HepG2 (cell line): ENCODE data around the gene NEDD8. TPM values are rescaled to one million over a fixed set of nuclear protein-coding genes. Genes with fewer than 3 reads are reported as not detected.

Source experiments
- CCDC6 ChIP-seq: sonication (generic); formaldehyde crosslinking; IDR thresholded peaks from 2 replicates; pipeline ENCODE4 v1.8.1; 2022; ENCODE audit warnings: mild to moderate bottlenecking, missing genetic modification reagents, moderate library complexity
- HNF4A ChIP-seq: sonication (generic); formaldehyde crosslinking; IDR thresholded peaks from 2 replicates; pipeline ENCODE4 v1.4.0; 2020; ENCODE audit warnings: missing genetic modification reagents
- ISX ChIP-seq: sonication (generic); formaldehyde crosslinking; conservative IDR thresholded peaks from 2 replicates; pipeline ENCODE4 v1.5.0; 2020; ENCODE audit warnings: missing genetic modification reagents
- NR2F1 ChIP-seq, 2 experiments: fragments of 450-650 bp in 1 of 2; formaldehyde crosslinking in 1 of 2; IDR thresholded peaks; 2 replicates each; pipeline versions ENCODE4 v1.5.0 to v1.6.1; 2016 to 2020; ENCODE audit warnings: mild to moderate bottlenecking in 1 of 2, missing compliant biosample characterization in 1 of 2, missing genetic modification reagents in 1 of 2, moderate library complexity in 1 of 2
- TCF12 ChIP-seq, 2 experiments: fragments of 450-650 bp in 1 of 2; sonication (generic) in 1 of 2; formaldehyde crosslinking in 1 of 2; IDR thresholded peaks; 2 replicates each; pipeline versions ENCODE4 v1.6.1 to v1.8.0; 2017 to 2022; ENCODE audit warnings: antibody characterized with exemption in 1 of 2, mild to moderate bottlenecking in 1 of 2, missing genetic modification reagents in 1 of 2, moderate library complexity in 1 of 2
- THYN1 ChIP-seq: sonication (generic); formaldehyde crosslinking; IDR thresholded peaks from 2 replicates; pipeline ENCODE4 v1.8.1; 2023; ENCODE audit warnings: low read depth, mild to moderate bottlenecking, moderate library complexity, missing genetic modification reagents, borderline replicate concordance
- ZC3H4 ChIP-seq: sonication (generic); formaldehyde crosslinking; IDR thresholded peaks from 2 replicates; pipeline ENCODE4 v1.4.0; 2020; ENCODE audit warnings: missing genetic modification reagents, borderline replicate concordance
- ZFP90 ChIP-seq: sonication (generic); formaldehyde crosslinking; IDR thresholded peaks from 2 replicates; pipeline ENCODE4 v1.8.0; 2022; ENCODE audit warnings: missing genetic modification reagents, mild to moderate bottlenecking, inconsistent platforms, borderline replicate concordance
- ZNF136 ChIP-seq: sonication (generic); formaldehyde crosslinking; IDR thresholded peaks from 2 replicates; pipeline ENCODE4 v1.8.1; 2022; ENCODE audit warnings: low read depth, mild to moderate bottlenecking, moderate library complexity, missing genetic modification reagents
- ZNF335 ChIP-seq: sonication (generic); formaldehyde crosslinking; IDR thresholded peaks from 2 replicates; pipeline ENCODE4 v1.4.0; 2020; ENCODE audit warnings: missing genetic modification reagents
- ZNF34 ChIP-seq: sonication (generic); formaldehyde crosslinking; IDR thresholded peaks from 2 replicates; pipeline ENCODE4 v1.4.0; 2020; ENCODE audit warnings: mild to moderate bottlenecking, missing genetic modification reagents, borderline replicate concordance
- ZNF546 ChIP-seq: sonication (generic); formaldehyde crosslinking; conservative IDR thresholded peaks from 2 replicates; pipeline ENCODE4 v1.8.1; 2023; ENCODE audit warnings: mild to moderate bottlenecking, missing genetic modification reagents
- ZNF724P ChIP-seq: sonication (generic); formaldehyde crosslinking; IDR thresholded peaks from 2 replicates; pipeline ENCODE4 v1.8.0; 2022; ENCODE audit warnings: missing genetic modification reagents, borderline replicate concordance
- ZNF75D ChIP-seq: sonication (generic); formaldehyde crosslinking; IDR thresholded peaks from 2 replicates; pipeline ENCODE4 v1.8.1; 2023; ENCODE audit warnings: missing genetic modification reagents, mild to moderate bottlenecking, borderline replicate concordance
- ZNF773 ChIP-seq: sonication (generic); formaldehyde crosslinking; IDR thresholded peaks from 2 replicates; pipeline ENCODE4 v1.4.0; 2020; ENCODE audit warnings: missing genetic modification reagents, borderline replicate concordance
- polyA plus RNA-seq, 8 experiments: library from polyadenylated mRNA; depleted of rRNA in 3 of 8; stranded (reverse) in 7 of 8; unstranded in 1 of 8; fragments of >200 nt; fragmentation: Illumina TruSeq in 4 of 8; extraction: Trizol in 4 of 8; gene quantifications; 2 replicates each; pipeline versions ENCODE4 v1.2.1 to v1.2.3, GENCODE V29; 2011 to 2016; ENCODE audit warnings: low read depth in 4 of 8, missing spikeins in 1 of 8, mixed read lengths in 1 of 8; ENCODE audit not compliant: insufficient read depth in 1 of 8
- total RNA-seq, 5 experiments: library from RNA; depleted of rRNA; stranded (reverse); fragments of >200 nt; fragmentation: Illumina TruSeq; extraction: Trizol; gene quantifications; 2 replicates each; pipeline ENCODE4 v1.2.3, GENCODE V29; 2016; ENCODE audit warnings: low read depth in 1 of 5
- TF ChIP-seq, protein P1 (sequence below): sonication (generic); formaldehyde crosslinking; IDR thresholded peaks from 2 replicates; pipeline ENCODE4 v1.5.1; 2020; ENCODE audit warnings: missing genetic modification reagents, mild to moderate bottlenecking, borderline replicate concordance
- TF ChIP-seq, protein P2 (sequence below): sonication (generic); formaldehyde crosslinking; IDR thresholded peaks from 2 replicates; pipeline ENCODE4 v1.9.0; 2022; ENCODE audit warnings: low read depth, missing genetic modification reagents
- TF ChIP-seq, protein P3 (sequence below): IDR thresholded peaks from 2 replicates; pipeline ENCODE4 v1.6.1; 2016; ENCODE audit warnings: low read depth
- TF ChIP-seq, protein P4 (sequence below): sonication (generic); formaldehyde crosslinking; IDR thresholded peaks from 2 replicates; pipeline ENCODE4 v1.4.0; 2020; ENCODE audit warnings: low read depth, mild to moderate bottlenecking, missing genetic modification reagents

The NEDD8 gene
- total and polyA plus RNA-seq, 2 of the 13 experiments (the other 11 are each of a cell fraction or from before 2014, with no cell fraction given) = 535 to 713 TPM

DNA sequence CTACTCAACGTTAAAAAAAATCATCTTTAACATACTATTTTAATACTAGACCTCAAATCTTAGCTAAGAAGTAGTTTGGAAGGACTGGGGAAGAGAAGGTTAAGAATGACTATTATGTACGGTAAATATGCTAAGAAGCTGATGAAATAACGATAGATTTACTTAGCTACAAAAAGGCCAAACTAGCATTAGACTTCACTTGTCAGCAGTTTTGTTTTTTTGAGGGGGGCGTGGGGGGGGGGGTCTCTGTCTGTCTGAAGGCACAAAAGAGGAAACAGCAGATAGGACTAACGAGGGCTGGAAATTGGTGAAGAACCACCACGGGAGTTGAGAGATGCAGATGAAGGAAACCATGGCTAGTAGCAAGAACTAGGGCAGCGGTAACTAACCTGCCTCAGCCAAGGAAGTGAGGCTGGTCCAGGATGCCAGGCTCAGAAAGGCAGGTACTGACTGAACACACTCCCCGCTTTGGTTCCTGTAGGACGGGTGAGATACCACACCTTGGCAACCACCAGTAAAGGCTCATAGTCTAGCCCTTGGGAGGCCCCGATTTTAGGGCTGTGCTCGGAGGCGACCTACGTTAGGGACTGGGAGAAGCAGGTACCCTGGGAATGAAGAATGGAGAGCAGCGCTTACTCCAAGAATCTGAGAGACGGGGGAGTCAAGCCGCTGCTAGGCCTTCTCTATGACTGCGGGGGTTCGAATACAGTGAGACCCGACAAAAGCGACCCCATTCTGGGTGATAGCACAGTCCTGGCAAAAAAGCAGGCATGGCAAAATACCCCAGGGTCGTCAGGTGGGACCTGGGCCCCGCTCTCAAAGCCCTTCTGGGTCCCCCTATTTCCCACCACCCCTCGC is 675 bp downstream of the NEDD8 start (continued):
- TF ChIP-seq, protein P1, sequence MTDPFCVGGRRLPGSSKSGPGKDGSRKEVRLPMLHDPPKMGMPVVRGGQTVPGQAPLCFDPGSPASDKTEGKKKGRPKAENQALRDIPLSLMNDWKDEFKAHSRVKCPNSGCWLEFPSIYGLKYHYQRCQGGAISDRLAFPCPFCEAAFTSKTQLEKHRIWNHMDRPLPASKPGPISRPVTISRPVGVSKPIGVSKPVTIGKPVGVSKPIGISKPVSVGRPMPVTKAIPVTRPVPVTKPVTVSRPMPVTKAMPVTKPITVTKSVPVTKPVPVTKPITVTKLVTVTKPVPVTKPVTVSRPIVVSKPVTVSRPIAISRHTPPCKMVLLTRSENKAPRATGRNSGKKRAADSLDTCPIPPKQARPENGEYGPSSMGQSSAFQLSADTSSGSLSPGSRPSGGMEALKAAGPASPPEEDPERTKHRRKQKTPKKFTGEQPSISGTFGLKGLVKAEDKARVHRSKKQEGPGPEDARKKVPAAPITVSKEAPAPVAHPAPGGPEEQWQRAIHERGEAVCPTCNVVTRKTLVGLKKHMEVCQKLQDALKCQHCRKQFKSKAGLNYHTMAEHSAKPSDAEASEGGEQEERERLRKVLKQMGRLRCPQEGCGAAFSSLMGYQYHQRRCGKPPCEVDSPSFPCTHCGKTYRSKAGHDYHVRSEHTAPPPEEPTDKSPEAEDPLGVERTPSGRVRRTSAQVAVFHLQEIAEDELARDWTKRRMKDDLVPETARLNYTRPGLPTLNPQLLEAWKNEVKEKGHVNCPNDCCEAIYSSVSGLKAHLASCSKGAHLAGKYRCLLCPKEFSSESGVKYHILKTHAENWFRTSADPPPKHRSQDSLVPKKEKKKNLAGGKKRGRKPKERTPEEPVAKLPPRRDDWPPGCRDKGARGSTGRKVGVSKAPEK = peak; percentile 16; the same call in 1 of the 2 replicates
- 0 out of 2 replicates have a peak, but pooled peaks have one; percentile 10 for TF ChIP-seq ZNF136 (CRISPR knock-in tag)
- peak; percentile 18; the same call in 1 of the 2 replicates for TF ChIP-seq ZFP90 (CRISPR knock-in tag)
- TF ChIP-seq HNF4A (CRISPR knock-in tag) = no peak
- TF ChIP-seq CCDC6 = no peak
- no peak for TF ChIP-seq ZNF335 (CRISPR knock-in tag)
- 0 out of 2 replicates have a peak, but pooled peaks have one; percentile 86 for TF ChIP-seq ZNF773 (CRISPR knock-in tag)
- peak; percentile 67; the same call in 1 of the 2 replicates for TF ChIP-seq ZNF546
- no peak for TF ChIP-seq TCF12 (IDR thresholded peaks at IDR 0.05)
- TF ChIP-seq TCF12 (CRISPR knock-in tag; IDR thresholded peaks at IDR 0.05) = no peak
- 0 out of 2 replicates have a peak, but pooled peaks have one; percentile 84 for TF ChIP-seq ZNF724P (CRISPR knock-in tag)
- 0 out of 2 replicates have a peak, but pooled peaks have one; percentile 16 for TF ChIP-seq ZNF75D
- TF ChIP-seq, protein P2, sequence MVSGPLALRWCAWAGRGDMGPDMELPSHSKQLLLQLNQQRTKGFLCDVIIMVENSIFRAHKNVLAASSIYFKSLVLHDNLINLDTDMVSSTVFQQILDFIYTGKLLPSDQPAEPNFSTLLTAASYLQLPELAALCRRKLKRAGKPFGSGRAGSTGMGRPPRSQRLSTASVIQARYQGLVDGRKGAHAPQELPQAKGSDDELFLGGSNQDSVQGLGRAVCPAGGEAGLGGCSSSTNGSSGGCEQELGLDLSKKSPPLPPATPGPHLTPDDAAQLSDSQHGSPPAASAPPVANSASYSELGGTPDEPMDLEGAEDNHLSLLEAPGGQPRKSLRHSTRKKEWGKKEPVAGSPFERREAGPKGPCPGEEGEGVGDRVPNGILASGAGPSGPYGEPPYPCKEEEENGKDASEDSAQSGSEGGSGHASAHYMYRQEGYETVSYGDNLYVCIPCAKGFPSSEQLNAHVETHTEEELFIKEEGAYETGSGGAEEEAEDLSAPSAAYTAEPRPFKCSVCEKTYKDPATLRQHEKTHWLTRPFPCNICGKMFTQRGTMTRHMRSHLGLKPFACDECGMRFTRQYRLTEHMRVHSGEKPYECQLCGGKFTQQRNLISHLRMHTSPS (CRISPR knock-in tag) = peak; percentile 62
- TF ChIP-seq, protein P3, sequence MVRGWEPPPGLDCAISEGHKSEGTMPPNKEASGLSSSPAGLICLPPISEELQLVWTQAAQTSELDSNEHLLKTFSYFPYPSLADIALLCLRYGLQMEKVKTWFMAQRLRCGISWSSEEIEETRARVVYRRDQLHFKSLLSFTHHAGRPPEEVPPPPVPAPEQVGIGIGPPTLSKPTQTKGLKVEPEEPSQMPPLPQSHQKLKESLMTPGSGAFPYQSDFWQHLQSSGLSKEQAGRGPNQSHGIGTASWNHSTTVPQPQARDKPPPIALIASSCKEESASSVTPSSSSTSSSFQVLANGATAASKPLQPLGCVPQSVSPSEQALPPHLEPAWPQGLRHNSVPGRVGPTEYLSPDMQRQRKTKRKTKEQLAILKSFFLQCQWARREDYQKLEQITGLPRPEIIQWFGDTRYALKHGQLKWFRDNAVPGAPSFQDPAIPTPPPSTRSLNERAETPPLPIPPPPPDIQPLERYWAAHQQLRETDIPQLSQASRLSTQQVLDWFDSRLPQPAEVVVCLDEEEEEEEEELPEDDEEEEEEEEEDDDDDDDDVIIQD = no peak
- TF ChIP-seq, protein P4, sequence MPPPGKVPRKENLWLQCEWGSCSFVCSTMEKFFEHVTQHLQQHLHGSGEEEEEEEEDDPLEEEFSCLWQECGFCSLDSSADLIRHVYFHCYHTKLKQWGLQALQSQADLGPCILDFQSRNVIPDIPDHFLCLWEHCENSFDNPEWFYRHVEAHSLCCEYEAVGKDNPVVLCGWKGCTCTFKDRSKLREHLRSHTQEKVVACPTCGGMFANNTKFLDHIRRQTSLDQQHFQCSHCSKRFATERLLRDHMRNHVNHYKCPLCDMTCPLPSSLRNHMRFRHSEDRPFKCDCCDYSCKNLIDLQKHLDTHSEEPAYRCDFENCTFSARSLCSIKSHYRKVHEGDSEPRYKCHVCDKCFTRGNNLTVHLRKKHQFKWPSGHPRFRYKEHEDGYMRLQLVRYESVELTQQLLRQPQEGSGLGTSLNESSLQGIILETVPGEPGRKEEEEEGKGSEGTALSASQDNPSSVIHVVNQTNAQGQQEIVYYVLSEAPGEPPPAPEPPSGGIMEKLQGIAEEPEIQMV (CRISPR knock-in tag) = peak; percentile 12; the same call in 1 of the 2 replicates
- TF ChIP-seq NR2F1 (CRISPR knock-in tag; IDR thresholded peaks at IDR 0.05) = 0 out of 4 replicates have a peak, but pooled peaks of 1 of the 2 experiments have one; percentile 3
- TF ChIP-seq ZNF34 = no peak
- peak; percentile 92 for TF ChIP-seq ZC3H4 (CRISPR knock-in tag)
- TF ChIP-seq THYN1 (CRISPR knock-in tag) = 0 out of 2 replicates have a peak, but pooled peaks have one; percentile 53
- peak; percentile 30; the same call in 1 of the 2 replicates for TF ChIP-seq ISX
